ENCODE data around the gene GOLT1B. TPM values are rescaled to one million over a fixed set of nuclear protein-coding genes. Genes with fewer than 3 reads are reported as not detected.
A peak's percentile ranks its signal among the peaks of the same experiment; 100 is the strongest.
"Not testable (repeated sequence)": the region's sequence is repeated elsewhere in the genome, so short reads cannot be mapped to it uniquely, and the experiment has no call there.

GOLT1B gene, protein sequence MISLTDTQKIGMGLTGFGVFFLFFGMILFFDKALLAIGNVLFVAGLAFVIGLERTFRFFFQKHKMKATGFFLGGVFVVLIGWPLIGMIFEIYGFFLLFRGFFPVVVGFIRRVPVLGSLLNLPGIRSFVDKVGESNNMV
- 10 to 100 TPM; 24.9 to 29.7 TPM for total RNA-seq
- long read RNA-seq, transcript GOLT1B-201 (5 exons, 3,227 nt): major isoform, 32 of 42 reads
- long read RNA-seq, partial matches to known transcripts: 1 of 42 reads
- long read RNA-seq, other reads (novel, unspliced or antisense): 4 of 42 reads

DNA sequence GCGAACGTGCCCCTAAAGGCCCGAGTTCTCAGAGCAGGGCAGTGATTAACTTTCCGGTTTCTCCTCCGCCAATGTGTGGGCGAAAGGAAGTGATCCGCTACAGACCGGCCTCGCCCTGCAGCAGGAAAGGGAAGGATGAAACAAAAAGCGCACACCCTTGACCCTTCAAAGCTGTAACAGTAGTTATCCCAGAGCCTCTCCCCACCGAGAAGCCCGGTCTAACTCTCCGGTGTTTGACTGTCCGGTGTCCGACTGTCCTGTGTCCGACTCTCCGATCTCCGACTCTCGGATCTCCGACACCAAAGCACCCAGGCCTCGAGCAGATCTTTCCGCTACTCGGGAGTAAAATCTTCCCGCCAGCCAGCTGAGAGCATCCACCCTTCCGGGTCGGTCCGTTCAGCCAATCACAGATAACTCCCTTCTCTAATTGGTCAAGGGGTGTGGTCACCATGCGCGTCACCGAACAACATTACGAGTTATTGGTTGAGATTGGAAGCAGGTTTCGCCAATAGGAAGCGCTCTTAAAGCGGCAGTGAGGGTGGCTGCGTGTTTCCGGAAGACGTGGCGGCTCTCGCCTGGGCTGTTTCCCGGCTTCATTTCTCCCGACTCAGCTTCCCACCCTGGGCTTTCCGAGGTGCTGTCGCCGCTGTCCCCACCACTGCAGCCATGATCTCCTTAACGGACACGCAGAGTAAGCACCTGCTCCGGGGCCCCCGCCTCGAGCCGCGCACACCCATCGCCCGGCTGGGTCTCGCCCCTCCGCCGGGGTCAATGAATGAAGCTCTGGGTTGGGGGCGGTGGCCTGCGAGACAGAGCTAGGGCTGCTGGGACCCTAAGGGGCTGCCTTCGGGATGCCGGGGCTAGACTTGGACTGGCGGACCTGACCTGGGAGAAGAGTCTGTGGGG lies at the start of gene GOLT1B, which contains the start of gene RECQL:
Gene GOLT1B, plus strand, starts transcription at position 532 of the 906 bp plus-strand sequence. Its CDS starts 135 bp downstream, at position 667.
Gene RECQL, minus strand, starts transcription at position 378 of the 906 bp plus-strand sequence. CDS start 2,065 bp downstream, outside the sequence.
- ATAC-seq: peak; percentile 99 to 100
- intact Hi-C loops (cut with DNase I): loop anchor here in 1 of 2 donors (2.0 kb wide), 1 partner anchor 179 kb away; no protein-coding TSS in a partner anchor
- DNase-seq: peak; percentile 93

DNA sequence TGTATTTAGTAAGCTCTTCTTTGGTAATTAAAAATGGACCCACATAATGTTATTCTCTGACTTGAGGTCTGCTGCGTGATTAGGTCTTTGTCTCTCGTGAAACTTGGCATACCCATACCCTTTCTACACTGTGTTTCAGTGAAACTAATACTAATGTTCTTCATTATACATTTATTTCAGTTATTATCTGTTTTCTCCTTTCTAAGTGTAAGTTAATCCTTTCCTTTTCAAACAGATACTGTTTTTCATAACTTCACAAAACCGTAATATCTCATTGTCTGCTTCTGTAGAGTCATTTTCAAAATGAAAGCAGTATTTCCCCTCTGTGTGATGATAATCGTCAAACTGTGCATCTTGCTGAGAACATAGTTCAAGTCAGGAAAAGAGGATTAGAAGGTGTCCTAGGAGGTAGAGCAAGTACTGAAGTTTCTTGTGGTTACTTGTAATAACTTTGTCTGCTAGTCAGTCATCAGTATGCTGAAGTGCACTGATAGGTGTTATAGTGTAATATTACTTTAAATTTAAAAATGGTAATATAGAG lies 48.2 kb upstream of the GOLT1B start:
- no peak for ATAC-seq
- no peak for DNase-seq
- intact Hi-C loops (cut with DNase I): no loop called here

DNA sequence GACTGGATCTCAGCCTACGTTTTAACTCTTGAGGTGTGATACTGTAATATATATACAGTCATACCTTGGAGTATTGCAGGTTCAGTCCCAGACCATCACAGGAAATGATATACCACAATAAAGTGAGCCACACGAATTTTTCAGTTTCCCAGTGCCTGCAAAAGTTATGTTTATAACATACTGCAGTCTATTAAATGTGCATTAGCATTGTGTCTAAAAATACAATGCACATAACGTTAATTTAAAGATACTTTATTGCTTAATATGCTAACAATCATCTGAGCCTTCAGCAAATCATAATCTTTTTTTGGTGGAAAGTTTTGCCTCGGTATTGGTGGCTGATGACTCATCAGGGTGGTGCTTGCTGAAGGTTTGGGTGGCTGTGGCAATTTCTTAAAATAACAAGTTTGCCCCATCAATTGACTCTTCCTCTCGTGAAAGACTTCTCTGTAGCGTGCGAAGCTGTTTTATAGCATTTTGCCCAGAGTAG lies 45.3 kb upstream of the GOLT1B start:
- DNase-seq (no peak), ATAC-seq (no peak)
- intact Hi-C loops (cut with DNase I): no loop called here

DNA sequence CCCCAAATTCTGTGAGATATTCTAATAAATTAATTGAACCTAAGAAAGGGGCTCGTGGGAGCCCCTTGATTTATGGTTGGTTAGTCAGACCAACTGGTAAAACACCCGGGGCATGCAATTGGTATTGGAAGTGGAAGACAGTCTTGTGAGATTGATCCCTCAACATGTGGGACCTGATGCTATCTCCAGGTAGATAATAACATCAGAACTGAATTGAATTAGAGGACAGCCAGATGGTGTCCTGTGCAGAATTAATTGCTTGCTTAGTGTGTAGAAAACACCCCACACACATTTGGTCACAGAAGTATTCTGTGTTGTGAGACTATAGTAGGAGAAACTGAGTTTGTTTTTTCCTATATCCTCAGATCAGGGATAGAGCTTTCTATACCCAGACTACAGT lies 42.1 kb upstream of the GOLT1B start:
- intact Hi-C loops (cut with DNase I): no loop called here
- DNase-seq (no peak), ATAC-seq (no peak)

DNA sequence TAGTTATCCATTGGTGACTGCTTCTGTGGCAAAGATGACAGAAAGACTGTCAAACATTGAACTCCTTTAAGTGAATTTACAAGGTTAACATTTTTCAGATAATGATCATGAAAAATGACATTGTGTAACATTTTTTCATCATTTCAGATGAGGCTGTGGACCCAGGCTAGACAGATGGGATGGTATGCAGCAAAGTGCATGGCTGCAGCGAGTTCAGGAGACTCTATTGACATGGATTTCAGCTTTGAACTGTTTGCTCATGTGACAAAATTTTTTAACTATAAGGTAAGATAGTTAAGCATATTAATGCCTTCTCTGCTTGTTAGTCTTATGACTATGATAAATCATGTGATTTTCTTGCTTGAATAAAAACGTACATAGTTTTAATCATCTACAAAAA lies 34.3 kb upstream of the GOLT1B start:
- intact Hi-C loops (cut with DNase I); DNase-seq; ATAC-seq: not testable (repeated sequence)

DNA sequence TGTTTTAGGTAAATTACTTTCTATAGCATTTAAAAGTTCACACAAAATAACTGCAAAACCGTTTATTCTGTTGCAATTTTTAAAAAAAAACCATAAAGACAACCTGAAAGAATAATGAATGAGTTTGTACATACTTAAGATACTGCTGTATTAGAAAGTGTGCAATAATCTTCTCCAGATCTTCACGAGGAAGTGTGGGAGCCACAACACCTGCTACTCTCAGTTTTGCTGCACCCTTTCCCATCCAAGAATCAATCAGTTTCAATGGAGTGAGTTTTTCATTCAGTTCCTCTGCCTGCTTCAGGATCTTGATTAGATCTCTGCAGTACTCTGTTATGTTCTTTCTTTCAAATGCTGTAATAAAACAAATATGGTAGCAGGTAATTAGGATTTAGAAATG lies 30.3 kb upstream of the GOLT1B start:
- intact Hi-C loops (cut with DNase I): no loop called here
- DNase-seq (no peak), ATAC-seq (no peak)

DNA sequence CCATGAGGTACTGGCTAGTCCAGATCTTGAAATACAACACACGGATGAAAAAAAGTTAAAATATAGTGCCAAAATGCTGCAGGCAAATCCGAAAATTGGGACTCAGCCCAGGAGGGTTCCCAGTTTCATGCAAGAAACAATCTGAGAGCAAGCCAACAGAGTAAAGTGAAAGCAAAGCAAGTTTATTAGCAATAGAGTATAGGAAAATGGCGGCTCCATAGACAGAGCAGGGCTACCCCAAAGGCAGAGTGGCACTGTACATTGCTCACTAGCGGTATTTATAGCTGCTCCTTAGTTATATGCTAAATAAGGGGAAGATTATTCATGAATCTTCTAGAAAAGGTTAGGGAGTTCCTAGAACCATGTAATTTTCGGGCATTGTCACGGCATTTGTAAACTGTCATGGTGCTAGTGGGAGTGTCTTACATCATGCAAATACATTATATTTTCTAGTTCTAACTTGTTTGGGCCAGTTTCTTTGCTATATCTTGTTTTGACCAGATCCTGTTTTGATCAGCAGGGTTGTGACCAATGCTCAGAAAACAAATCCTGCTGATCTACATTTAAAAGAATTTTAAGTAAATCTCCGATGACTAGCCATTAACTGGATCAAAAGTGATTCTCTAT lies 29.3 kb upstream of the GOLT1B start:
- intact Hi-C loops (cut with DNase I): no loop called here
- DNase-seq: no peak
- ATAC-seq: no peak

DNA sequence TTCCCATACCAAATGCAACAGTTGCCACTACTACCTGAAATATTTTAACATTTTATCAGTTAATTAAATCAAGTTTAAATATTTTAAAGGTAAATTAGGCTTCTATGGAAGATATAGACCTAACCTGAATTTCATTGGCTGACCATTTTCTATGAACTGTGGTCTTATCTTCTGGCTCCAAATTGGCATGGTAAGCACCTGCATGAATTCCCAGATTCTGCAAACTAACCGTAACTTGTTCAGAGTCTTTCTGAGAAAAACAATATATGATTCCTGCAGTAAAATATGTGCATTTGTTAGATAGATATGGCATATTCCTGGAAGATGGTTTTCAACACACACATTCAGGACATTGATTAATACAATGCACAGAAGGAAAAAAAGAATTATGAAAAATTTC lies 26.0 kb upstream of the GOLT1B start:
- DNase-seq (no peak), ATAC-seq (no peak)
- intact Hi-C loops (cut with DNase I): no loop called here

DNA sequence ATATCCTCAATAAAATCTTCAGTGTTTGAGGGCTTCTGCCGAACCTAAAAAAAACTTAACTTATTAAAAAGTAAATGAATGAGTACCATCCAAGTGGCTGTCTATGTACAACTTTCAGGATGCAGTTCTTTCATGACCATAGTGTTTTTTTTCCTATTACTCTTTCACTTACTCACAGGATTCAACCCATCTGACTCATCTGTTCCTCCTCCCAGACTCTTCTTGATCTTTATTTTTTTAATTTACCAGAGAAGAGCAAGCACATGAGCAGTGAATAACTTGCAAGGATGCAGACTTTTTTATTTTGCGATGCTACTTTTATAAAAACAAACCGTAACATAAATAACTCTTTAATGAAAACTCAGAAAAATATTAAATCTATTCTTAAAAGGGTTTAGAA lies 24.6 kb upstream of the GOLT1B start:
- DNase-seq (no peak), ATAC-seq (no peak)
- intact Hi-C loops (cut with DNase I): no loop called here

DNA sequence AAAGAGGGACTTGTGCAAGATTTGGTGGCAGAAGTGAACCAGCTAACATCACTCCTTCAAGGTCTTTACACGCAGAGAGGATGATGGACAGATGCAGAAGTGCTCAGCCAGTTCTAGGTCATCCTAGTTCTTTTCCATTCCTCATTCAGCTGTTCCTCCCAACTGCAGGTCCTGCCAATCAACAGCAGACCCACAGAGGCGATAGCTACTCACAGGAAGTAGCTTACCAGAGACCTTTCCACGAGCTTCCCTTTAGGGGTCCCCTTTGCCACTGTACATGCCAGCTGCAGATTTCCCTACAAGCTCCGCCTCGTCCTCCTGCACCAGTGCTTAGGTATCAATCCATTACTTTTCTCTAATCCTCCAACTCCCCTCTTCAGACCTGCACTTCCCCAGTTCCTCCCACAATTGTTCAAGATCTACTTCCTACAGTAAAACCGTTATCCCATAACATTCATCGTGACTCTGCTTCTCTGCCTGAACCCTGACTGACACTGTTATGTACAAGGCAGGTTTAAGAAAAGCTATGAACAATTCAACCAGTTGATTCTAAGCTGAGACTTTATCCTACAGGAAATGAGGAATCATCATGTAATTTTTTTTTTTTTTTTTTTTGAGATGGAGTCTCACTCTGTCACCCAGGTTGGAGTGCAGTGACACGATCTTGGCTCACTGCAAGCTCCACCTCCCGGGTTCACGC lies 22.7 kb upstream of the GOLT1B start:
- ATAC-seq (no peak), DNase-seq (no peak)
- intact Hi-C loops (cut with DNase I): no loop called here

DNA sequence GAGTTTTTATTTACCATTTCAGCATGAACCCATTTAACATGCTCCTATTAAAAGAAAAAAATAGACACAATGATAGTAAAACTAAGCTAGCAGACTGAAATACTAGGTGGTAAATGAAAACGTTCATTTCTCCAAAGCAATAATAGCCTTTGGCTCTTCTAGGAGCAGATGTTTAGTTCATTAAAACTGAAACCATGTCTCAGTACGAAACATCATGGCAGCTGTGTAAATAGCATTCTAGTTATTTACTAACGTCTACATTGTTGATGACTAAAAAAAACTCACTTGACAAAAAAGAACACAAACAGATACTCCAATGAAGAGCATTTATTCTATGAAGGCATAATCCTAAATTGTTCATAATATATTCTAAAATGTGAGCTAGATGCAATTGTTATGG lies 18.1 kb upstream of the GOLT1B start:
- intact Hi-C loops (cut with DNase I): no loop called here
- ATAC-seq (no peak), DNase-seq (no peak)

DNA sequence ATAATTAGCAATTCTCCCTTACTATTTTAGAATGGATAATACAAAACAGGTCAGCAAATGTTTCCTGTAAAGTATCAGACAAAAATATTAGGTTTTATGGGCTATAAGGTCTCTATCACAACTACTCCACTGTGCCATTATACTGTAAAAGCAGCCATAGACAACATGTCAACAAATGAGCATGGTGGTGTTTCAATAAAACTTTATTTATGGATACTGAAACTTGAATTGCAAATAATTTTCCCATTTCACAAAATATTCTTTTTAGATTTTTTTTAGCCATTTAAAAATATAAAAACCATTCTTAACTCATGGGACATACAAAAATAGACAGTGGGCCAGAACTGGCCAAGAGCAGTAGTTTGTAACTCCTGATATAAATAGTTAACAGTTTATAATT lies 15.6 kb upstream of the GOLT1B start:
- intact Hi-C loops (cut with DNase I): no loop called here
- no peak for ATAC-seq
- no peak for DNase-seq

DNA sequence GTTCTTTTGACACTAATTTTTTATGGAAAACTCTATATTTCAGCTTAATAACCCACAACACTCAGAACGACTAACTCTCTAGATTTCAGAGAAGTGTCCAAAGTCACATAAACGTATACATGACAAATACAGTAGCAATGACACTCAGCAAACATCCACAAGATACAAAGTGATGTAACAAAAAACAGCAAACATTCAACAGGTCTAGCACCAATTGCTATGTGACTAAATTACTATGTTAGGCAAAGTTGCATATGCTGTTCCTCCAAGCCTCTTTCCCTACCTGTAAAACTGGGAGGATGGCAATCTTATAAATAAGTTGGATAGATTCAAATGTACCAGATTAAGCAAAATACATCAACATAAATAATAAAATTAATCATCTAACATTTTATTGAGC lies 1.8 kb upstream of the GOLT1B start:
- no peak for DNase-seq
- no peak for ATAC-seq
- intact Hi-C loops (cut with DNase I): loop anchor here in 1 of 2 donors (2.0 kb wide), 1 partner anchor 181 kb away; no protein-coding TSS in a partner anchor

DNA sequence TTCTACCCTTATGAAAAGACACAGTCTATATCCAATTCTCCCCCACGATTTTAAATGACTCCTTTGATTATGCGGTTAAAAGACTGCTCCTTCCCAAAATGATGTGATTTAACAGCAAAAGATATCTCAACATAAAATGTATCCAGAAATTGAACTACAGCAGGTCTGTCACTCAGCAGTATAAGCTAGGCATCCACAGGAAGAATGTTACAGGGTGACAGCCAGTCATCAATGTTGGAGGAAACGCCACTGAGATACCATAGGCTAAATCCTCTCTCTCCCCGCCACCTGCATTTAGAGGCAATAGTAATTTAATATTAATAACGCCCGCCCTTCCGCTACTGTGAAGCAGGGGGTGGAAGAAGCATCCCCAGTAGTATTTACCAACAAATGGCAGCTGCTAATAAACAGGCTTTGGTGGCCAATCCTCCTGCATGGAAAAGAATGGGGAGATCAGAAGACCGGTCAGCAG lies 767 bp upstream of the GOLT1B start:
- DNase-seq (no peak), ATAC-seq (no peak)
- intact Hi-C loops (cut with DNase I): loop anchor here in 1 of 2 donors (2.0 kb wide), 1 partner anchor 180 kb away; no protein-coding TSS in a partner anchor

DNA sequence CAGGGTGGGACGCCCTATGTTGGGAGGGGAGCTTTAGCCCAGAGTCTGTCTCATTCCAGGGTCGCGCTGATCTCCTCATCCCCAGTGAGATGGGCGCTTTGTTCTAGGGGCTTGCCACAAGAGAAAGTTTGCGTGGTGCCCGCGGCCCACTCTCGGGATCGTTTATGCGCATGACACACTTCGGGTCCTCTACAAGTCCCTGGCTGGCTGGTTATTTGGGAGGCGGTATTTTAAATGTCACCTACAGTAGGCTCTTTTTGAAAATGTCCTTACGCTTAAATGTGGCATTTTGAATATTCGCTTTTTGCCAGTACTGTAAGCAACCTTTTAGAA lies 541 bp downstream of the GOLT1B start:
- DNase-seq (no peak), ATAC-seq (peak; percentile 8 to 27)
- intact Hi-C loops (cut with DNase I): no loop called here

DNA sequence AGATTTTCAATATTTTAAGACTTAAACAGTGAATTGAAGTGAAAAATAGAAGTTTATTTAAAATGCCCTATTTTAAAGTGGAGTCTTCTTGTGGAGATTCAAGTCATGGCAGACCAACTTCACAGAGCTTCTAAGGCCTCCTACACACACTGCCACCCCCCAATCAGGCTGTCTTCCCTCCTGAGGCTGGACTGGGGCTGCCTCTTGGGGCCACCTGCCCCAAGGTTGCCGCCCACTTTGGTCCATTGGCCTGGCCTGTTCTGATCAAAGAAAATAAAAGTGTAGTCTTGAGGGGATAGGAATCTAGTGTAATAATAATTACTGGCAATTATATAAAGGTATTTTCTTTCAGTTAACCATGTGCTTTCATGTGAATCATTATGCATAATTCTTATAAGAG lies 1.3 kb downstream of the GOLT1B start:
- DNase-seq (no peak), ATAC-seq (no peak)
- intact Hi-C loops (cut with DNase I): no loop called here

DNA sequence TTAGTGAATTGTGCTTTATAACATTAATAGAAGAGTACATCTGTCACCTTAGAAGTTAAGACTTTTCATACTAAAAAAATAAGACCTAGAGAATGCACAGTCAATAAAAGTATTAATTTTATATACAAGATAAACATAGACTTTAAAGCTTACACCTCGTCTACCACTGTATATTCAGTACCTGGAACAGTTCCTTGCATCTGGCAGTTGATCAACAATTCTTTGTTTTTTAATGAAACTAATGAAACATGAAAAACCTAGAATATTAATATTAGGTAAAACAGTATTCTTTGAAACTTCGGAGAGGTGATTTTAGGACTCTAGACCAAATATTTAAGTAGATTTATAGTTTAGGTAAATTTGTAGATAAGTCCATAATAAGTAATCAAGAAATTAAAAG lies 4.3 kb downstream of the GOLT1B start:
- intact Hi-C loops (cut with DNase I): no loop called here
- DNase-seq (no peak), ATAC-seq (no peak)

DNA sequence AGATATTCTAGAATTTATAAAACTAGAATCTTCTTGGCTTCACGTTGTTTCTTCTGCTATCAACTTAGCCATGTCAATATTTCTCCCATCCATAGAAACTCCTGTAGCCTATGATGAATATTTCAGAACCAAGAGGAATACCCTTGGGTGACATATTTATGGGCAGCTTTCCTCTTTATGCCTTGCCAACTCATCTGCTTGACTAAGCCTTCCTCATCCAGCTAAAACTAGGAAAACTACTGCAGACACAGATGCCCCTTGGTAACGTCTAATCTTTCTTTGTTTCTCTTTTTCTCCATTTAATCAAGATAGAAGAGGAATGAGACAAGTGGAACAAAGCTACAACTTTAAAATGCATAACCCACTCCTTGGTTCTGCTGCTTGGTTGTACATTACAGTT lies 6.3 kb downstream of the GOLT1B start:
- DNase-seq: no peak
- intact Hi-C loops (cut with DNase I): no loop called here
- ATAC-seq: no peak

DNA sequence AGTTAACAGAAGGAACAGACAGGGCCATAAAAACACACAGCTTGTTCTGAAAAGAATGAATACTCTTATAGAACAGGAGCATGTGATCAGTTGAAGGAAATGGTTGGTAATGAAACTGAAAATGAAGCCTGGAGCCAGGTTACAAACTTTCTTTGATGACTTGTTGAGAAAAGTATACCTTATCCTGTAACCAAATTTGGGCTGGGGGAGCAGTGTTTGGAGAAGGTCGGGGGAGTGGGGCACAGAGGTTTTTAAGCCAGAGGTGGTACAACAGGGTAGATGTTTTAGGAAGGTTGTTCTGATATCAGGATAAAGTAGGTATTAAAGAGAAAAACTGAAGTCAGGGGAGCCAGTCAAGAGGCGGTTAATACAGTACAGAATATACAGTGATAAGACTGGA lies 8.2 kb downstream of the GOLT1B start:
- intact Hi-C loops (cut with DNase I): no loop called here
- ATAC-seq: no peak
- no peak for DNase-seq
